A549 (cell line): ENCODE measurements around the gene MSI2. TPM values are rescaled to one million over a fixed set of nuclear protein-coding genes. Genes with fewer than 3 reads are reported as not detected.

Source experiments
- ATAC-seq, 2 experiments: fragments of 200-7000 bp in 1 of 2; fragments of >200 bp in 1 of 2; cut with Nextera tagmentation in 1 of 2; cut with Tn5 transposase in 1 of 2; 3 replicates each; pipeline versions ENCODE4 v1.8.0 to v1.9.1; 2018 to 2020; ENCODE audit warnings: mild to moderate bottlenecking in 1 of 2, moderate library complexity in 1 of 2
- CTCF ChIA-PET: fragments of 300-600 bp; sonication (Branson Sonifier 250); formaldehyde crosslinking; extraction: SDS; loops from one replicate; lab custom pipeline; 2021; ENCODE audit warnings: antibody characterized with exemption, inconsistent platforms; lab: Yijun Ruan, JAX
- POLR2A ChIA-PET: fragments of 350-600 bp; formaldehyde crosslinking; extraction: SDS; loops from one replicate; lab custom pipeline; 2021; ENCODE audit warnings: antibody characterized with exemption, inconsistent platforms; lab: Yijun Ruan, JAX
- DNase-seq, 2 experiments: peaks; one replicate each; pipeline versions ENCODE4 v3.0.0 to v3.0.0-alpha.2; 2011 to 2016; ENCODE audit warnings: low read depth in 1 of 2, low spot score in 1 of 2
- FAIRE-seq: peaks from 2 replicates; lab custom pipeline; 2011; peaks lifted over from hg19 to GRCh38; lab: Jason Lieb, UNC
- H3K27ac ChIP-seq, 2 experiments: fragments of >200 bp; sonication (Bioruptor Twin); formaldehyde crosslinking; 3 replicates each; pipeline ENCODE4 v1.5.1; 2016 to 2017
- H3K4me1 ChIP-seq: fragments of >200 bp; sonication (Bioruptor Twin); formaldehyde crosslinking; 3 replicates; pipeline ENCODE4 v1.6.1; 2016
- H3K4me2 ChIP-seq: fragments of >200 bp; sonication (Bioruptor Twin); formaldehyde crosslinking; 3 replicates; pipeline ENCODE4 v1.6.1; 2016
- H3K4me3 ChIP-seq: fragments of >200 bp; sonication (Bioruptor Twin); formaldehyde crosslinking; 3 replicates; pipeline ENCODE4 v1.5.1; 2016
- H3K9me3 ChIP-seq: fragments of >200 bp; sonication (Bioruptor Twin); formaldehyde crosslinking; 3 replicates; pipeline ENCODE4 v1.6.1; 2016
- BHLHE40 ChIP-seq: IDR thresholded peaks from 2 replicates; pipeline ENCODE4 v1.6.1; 2012; ENCODE audit warnings: low read depth, low read length, inconsistent platforms
- CHD2 ChIP-seq: fragments of 150-350 bp; IDR thresholded peaks from 2 replicates; pipeline ENCODE4 v1.6.1; 2014; ENCODE audit warnings: low read length; ENCODE audit not compliant: partially characterized antibody
- EHMT2 ChIP-seq: fragments of 200-600 bp; sonication (generic); IDR thresholded peaks from 2 replicates; pipeline ENCODE4 v1.6.1; 2016; ENCODE audit warnings: antibody characterized with exemption, low read depth, mild to moderate bottlenecking, moderate library complexity
- FOSL2 ChIP-seq, 2 experiments: fragments of 450-650 bp in 1 of 2; fragments of >200 bp in 1 of 2; sonication (Bioruptor Twin) in 1 of 2; formaldehyde crosslinking; IDR thresholded peaks; 2 replicates each; pipeline versions ENCODE4 v1.5.0 to v1.6.1; 2016 to 2020; ENCODE audit warnings: mild to moderate bottlenecking in 1 of 2, moderate library complexity in 1 of 2
- HDAC2 ChIP-seq: fragments of 200-600 bp; sonication (generic); IDR thresholded peaks from 2 replicates; pipeline ENCODE4 v1.6.1; 2016
- JUNB ChIP-seq: fragments of >200 bp; sonication (Bioruptor Twin); formaldehyde crosslinking; IDR thresholded peaks from 2 replicates; pipeline ENCODE4 v1.6.1; 2016
- KDM1A ChIP-seq: fragments of 200-600 bp; sonication (generic); IDR thresholded peaks from 2 replicates; pipeline ENCODE4 v1.6.1; 2016; ENCODE audit warnings: low read depth, mild to moderate bottlenecking
- MAFK ChIP-seq: fragments of 450-650 bp; IDR thresholded peaks from 2 replicates; pipeline ENCODE4 v1.6.1; 2014; ENCODE audit not compliant: partially characterized antibody
- NPAS2 ChIP-seq: fragments of 250-450 bp; sonication (Bioruptor Pico); IDR thresholded peaks from 2 replicates; pipeline ENCODE4 v1.8.0; 2022; ENCODE audit warnings: mild to moderate bottlenecking, moderate library complexity, borderline replicate concordance
- PHF8 ChIP-seq: fragments of 200-600 bp; sonication (generic); IDR thresholded peaks from 2 replicates; pipeline ENCODE4 v1.6.1; 2016; ENCODE audit warnings: low read depth, mild to moderate bottlenecking, antibody characterized with exemption, moderate library complexity, borderline replicate concordance
- POLR2A ChIP-seq: IDR thresholded peaks from 2 replicates; pipeline ENCODE4 v1.6.1; 2012; ENCODE audit warnings: mild to moderate bottlenecking, low read length
- RAD21 ChIP-seq, 2 experiments: fragments of >200 bp in 1 of 2; sonication (Bioruptor Twin) in 1 of 2; formaldehyde crosslinking in 1 of 2; IDR thresholded peaks in 1 of 2; conservative IDR thresholded peaks in 1 of 2; 2 replicates in 1 of 2; 3 replicates in 1 of 2; pipeline ENCODE4 v1.6.1; 2012 to 2018; ENCODE audit warnings: inconsistent platforms in 1 of 2
- RARB ChIP-seq: fragments of 250-450 bp; sonication (Bioruptor Pico); IDR thresholded peaks from 2 replicates; pipeline ENCODE4 v1.8.0; 2021; ENCODE audit warnings: mild to moderate bottlenecking, moderate library complexity
- RCOR1 ChIP-seq: fragments of 150-350 bp; IDR thresholded peaks from 2 replicates; pipeline ENCODE4 v1.6.1; 2014; ENCODE audit warnings: antibody characterized with exemption, low read length, low read depth
- TP53 ChIP-seq: fragments of 250-450 bp; sonication (Bioruptor Pico); IDR thresholded peaks from 2 replicates; pipeline ENCODE4 v1.5.0; 2021; ENCODE audit warnings: mild to moderate bottlenecking, moderate library complexity
- ZC3H11A ChIP-seq: fragments of 450-650 bp; IDR thresholded peaks from 2 replicates; pipeline ENCODE4 v1.6.1; 2014; ENCODE audit warnings: antibody characterized with exemption, mild to moderate bottlenecking
- ZNF302 ChIP-seq: fragments of 250-450 bp; sonication (Bioruptor Pico); IDR thresholded peaks from 2 replicates; pipeline ENCODE4 v1.9.0; 2021; ENCODE audit warnings: inconsistent platforms, mild to moderate bottlenecking, moderate library complexity
- WGBS: methylation state at CpG from one replicate; pipeline ENCODE4 v1.1.6; 2017; ENCODE audit errors: missing lambda C conversion rate; 5-methylcytosine and 5-hydroxymethylcytosine counted together
- polyA plus RNA-seq, 4 experiments: library from polyadenylated mRNA; depleted of rRNA in 3 of 4; stranded (reverse); fragments of >200 nt; fragmentation: RNase III in 1 of 4; extraction: RNeasy Plus Mini Kit Qiagen cat#74134 plus additional on column Dnase treatment in 1 of 4; gene quantifications; 2 replicates in 3 of 4; 3 replicates in 1 of 4; pipeline ENCODE4 v1.2.3, GENCODE V29; 2011 to 2017
- TF ChIP-seq, protein P1 (sequence below): fragments of 250-450 bp; sonication (Bioruptor Pico); IDR thresholded peaks from 2 replicates; pipeline ENCODE4 v1.5.0; 2021; ENCODE audit warnings: mild to moderate bottlenecking, moderate library complexity, borderline replicate concordance
- TF ChIP-seq, protein P2 (sequence below): fragments of 150-350 bp; IDR thresholded peaks from 2 replicates; pipeline ENCODE4 v1.6.1; 2014; ENCODE audit warnings: low read depth, mild to moderate bottlenecking, low read length
- TF ChIP-seq, protein P3 (sequence below): IDR thresholded peaks from 2 replicates; pipeline ENCODE4 v1.6.1; 2012; ENCODE audit warnings: low read depth, borderline replicate concordance
- TF ChIP-seq, protein P4 (sequence below): fragments of >200 bp; sonication (Bioruptor Twin); formaldehyde crosslinking; IDR thresholded peaks from 2 replicates; pipeline ENCODE4 v1.6.1; 2016
- TF ChIP-seq, protein P5 (sequence below): fragments of 450-650 bp; IDR thresholded peaks from 2 replicates; pipeline ENCODE4 v1.6.1; 2014; ENCODE audit warnings: antibody characterized with exemption

The MSI2 gene
- polyA plus RNA-seq, 2 of the 4 experiments (the other 2 are of a cell fraction) = 43.6 to 44.4 TPM

DNA sequence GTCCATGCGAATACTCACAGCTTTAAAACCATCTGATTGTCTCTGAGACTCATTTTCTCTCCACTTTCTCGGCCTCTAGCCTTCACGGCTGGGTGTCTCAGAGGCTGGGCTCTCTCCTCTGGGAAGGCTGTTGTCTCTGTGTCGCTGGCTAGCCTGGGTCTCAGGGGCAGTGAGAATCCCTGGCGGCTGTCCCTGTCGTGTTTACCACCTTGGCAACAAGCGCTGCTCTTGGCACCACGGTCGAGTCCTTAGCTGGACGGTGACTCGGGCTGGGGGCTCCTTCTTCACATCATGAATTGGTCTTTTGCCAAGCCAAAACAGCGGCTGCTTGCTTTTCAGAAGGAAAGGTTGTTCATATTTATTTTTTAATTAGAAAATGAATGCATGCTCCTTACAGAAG lies 81.1 kb downstream of the MSI2 start (continued):
- TF ChIP-seq BHLHE40 = no peak
- TF ChIP-seq, protein P1, sequence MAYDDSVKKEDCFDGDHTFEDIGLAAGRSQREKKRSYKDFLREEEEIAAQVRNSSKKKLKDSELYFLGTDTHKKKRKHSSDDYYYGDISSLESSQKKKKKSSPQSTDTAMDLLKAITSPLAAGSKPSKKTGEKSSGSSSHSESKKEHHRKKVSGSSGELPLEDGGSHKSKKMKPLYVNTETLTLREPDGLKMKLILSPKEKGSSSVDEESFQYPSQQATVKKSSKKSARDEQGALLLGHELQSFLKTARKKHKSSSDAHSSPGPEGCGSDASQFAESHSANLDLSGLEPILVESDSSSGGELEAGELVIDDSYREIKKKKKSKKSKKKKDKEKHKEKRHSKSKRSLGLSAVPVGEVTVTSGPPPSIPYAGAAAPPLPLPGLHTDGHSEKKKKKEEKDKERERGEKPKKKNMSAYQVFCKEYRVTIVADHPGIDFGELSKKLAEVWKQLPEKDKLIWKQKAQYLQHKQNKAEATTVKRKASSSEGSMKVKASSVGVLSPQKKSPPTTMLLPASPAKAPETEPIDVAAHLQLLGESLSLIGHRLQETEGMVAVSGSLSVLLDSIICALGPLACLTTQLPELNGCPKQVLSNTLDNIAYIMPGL = no peak
- no peak for TF ChIP-seq NPAS2
- TF ChIP-seq FOSL2 (IDR thresholded peaks at IDR 0.05) = no peak
- no peak for TF ChIP-seq FOSL2 (CRISPR knock-in tag; IDR thresholded peaks at IDR 0.05)
- TF ChIP-seq, all 56 proteins: peak for 0

DNA sequence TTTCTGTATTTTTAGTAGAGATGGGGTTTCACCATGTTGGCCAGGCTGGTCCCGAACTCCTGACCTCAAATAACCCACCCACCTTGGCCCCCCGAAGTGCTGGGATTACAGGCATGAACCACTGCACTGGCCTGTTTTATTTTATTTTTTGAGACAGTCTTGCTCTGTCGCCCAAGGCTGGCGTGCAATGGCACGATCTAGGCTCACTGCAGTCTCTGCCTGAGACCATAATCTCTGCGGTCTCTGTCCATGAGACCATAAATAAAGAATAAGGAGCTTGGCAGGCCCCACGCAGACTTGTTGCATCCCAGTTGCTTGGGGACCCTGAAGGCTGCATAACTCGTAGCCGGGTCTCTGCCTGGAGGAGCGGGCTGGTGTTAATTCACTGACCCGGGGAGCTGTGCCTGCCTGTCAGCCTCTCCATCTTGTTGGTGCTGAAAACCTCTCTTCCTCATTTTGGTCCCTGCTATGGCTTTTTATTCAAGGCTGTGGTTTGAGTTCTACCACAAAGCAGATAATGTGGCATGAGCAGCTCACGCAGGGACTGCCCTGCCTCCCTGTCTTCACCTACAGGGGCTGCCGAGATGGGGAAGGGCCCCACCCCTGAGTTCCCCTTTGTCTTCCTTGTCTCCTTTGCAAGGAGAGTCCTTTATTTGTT lies 82.1 kb downstream of the MSI2 start:
- no peak overlapping the region for H3K4me3 ChIP-seq
- no peak overlapping the region for H3K4me2 ChIP-seq
- H3K27ac ChIP-seq = no peak overlapping the region
- POLR2A ChIA-PET = no interaction called here
- no peaks in the 10 kb centered on the region for H3K9me3 ChIP-seq
- FAIRE-seq (no peak), ATAC-seq (no peak)
- CTCF ChIA-PET = interaction anchor here (0.6 to 1.9 kb wide), 2 partner anchors 9 to 13 kb away, joined by 3 to 6 read pairs; no protein-coding TSS in a partner anchor
- 95% methylated on average over 13 of the region's 13 CpGs for WGBS
- no peak for TF ChIP-seq RAD21 (conservative IDR thresholded peaks at IDR 0.05 in 1 of 2, IDR thresholded peaks at IDR 0.05 in 1 of 2)
- TF ChIP-seq MAFK = no peak
- TF ChIP-seq JUNB = no peak
- TF ChIP-seq TP53 = no peak
- TF ChIP-seq NPAS2 = no peak
- TF ChIP-seq, protein P2, sequence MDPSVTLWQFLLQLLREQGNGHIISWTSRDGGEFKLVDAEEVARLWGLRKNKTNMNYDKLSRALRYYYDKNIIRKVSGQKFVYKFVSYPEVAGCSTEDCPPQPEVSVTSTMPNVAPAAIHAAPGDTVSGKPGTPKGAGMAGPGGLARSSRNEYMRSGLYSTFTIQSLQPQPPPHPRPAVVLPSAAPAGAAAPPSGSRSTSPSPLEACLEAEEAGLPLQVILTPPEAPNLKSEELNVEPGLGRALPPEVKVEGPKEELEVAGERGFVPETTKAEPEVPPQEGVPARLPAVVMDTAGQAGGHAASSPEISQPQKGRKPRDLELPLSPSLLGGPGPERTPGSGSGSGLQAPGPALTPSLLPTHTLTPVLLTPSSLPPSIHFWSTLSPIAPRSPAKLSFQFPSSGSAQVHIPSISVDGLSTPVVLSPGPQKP = no peak
- TF ChIP-seq, protein P3, sequence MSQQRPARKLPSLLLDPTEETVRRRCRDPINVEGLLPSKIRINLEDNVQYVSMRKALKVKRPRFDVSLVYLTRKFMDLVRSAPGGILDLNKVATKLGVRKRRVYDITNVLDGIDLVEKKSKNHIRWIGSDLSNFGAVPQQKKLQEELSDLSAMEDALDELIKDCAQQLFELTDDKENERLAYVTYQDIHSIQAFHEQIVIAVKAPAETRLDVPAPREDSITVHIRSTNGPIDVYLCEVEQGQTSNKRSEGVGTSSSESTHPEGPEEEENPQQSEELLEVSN = no peak
- no peak for TF ChIP-seq POLR2A
- TF ChIP-seq PHF8 = no peak
- TF ChIP-seq, all 56 proteins: peak for 0
- no peak for DNase-seq
- peaks cover 10% of the 10 kb centered on the region; the same call in 2 of the 3 replicates for H3K4me1 ChIP-seq

DNA sequence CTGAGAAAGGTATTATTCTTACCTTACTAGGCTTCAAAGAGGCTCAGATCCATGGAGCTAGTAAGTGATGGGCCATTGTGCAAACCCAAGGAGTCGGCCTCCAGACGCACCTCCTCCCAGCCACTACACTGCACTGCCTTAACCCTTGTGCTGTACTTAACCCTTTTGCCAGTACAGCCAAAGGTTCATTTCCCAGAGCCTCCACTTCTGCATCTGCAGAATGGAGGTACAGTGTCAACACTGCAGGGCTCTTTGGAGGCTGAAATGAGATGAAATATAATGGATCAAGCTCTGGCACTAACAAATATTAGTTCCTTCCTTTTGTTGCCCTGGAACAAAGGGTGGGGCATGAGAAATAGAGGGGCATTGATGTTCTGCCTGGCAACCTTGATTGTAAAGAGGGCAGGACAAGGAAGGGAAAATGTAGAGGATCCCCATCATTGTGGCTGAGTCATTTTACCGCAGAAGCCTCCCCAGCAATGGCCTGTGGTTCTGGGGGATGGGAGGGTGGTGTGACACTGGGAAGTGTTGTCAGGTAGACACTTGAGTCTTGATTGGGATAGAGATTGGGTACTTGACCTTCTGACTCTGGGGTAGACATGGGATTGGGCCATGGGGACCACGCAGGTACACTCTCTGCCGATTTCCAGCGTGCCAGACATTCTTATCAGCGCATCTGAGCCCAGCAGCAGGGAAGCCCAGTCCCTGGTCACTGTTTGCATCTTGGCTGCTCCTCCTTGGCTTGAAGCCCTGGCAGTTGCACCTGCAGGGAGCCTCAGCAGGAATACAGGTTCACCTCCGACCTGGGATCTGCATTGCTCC lies 84.0 kb downstream of the MSI2 start:
- DNase-seq = no peak
- Histone ChIP-seq H3K4me1 (peaks cover 12% of the 10 kb centered on the region; the same call in 2 of the 3 replicates), H3K4me3 (no peak overlapping the region)
- TF ChIP-seq KDM1A (no peak), POLR2A (no peak), ZC3H11A (no peak), RCOR1 (no peak), CHD2 (no peak), RARB (CRISPR knock-in tag) (no peak), RAD21 (conservative IDR thresholded peaks at IDR 0.05 in 1 of 2, IDR thresholded peaks at IDR 0.05 in 1 of 2) (no peak), HDAC2 (no peak), EHMT2 (no peak), ZNF302 (no peak)
- TF ChIP-seq, protein P4, sequence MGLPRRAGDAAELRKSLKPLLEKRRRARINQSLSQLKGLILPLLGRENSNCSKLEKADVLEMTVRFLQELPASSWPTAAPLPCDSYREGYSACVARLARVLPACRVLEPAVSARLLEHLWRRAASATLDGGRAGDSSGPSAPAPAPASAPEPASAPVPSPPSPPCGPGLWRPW = no peak
- TF ChIP-seq, protein P5, sequence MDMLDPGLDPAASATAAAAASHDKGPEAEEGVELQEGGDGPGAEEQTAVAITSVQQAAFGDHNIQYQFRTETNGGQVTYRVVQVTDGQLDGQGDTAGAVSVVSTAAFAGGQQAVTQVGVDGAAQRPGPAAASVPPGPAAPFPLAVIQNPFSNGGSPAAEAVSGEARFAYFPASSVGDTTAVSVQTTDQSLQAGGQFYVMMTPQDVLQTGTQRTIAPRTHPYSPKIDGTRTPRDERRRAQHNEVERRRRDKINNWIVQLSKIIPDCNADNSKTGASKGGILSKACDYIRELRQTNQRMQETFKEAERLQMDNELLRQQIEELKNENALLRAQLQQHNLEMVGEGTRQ = no peak
- TF ChIP-seq, protein P2 = no peak
- TF ChIP-seq, all 56 proteins: peak for 0
- ATAC-seq = no peak
- POLR2A ChIA-PET = no interaction called here
- H3K9me3 ChIP-seq = no peaks in the 10 kb centered on the region
- CTCF ChIA-PET = interaction anchor here (0.7 kb wide), 1 partner anchor 98 kb away, joined by 3 read pairs; no protein-coding TSS in a partner anchor
- 83% methylated on average over 8 of the region's 8 CpGs for WGBS
- no peak overlapping the region for H3K4me2 ChIP-seq
- H3K27ac ChIP-seq = no peak overlapping the region
- no peak for FAIRE-seq
